H54 (cell line): ENCODE measurements around the gene ZDHHC24.
"Not testable (repeated sequence)": the region's sequence is repeated elsewhere in the genome, so short reads cannot be mapped to it uniquely, and the experiment has no call there.

Experiments used
- DNase-seq: peaks from one replicate; pipeline ENCODE4 v3.0.0; 2011; ENCODE audit warnings: low spot score, mixed read lengths; ENCODE audit not compliant: insufficient read length
- FAIRE-seq: peaks from 3 replicates; lab custom pipeline; 2011; peaks lifted over from hg19 to GRCh38; lab: Jason Lieb, UNC
- POLR2A ChIP-seq: IDR thresholded peaks from 2 replicates; pipeline ENCODE4 v1.6.1; 2011; ENCODE audit warnings: low read depth, mild to moderate bottlenecking, low read length

Gene ZDHHC24

DNA sequence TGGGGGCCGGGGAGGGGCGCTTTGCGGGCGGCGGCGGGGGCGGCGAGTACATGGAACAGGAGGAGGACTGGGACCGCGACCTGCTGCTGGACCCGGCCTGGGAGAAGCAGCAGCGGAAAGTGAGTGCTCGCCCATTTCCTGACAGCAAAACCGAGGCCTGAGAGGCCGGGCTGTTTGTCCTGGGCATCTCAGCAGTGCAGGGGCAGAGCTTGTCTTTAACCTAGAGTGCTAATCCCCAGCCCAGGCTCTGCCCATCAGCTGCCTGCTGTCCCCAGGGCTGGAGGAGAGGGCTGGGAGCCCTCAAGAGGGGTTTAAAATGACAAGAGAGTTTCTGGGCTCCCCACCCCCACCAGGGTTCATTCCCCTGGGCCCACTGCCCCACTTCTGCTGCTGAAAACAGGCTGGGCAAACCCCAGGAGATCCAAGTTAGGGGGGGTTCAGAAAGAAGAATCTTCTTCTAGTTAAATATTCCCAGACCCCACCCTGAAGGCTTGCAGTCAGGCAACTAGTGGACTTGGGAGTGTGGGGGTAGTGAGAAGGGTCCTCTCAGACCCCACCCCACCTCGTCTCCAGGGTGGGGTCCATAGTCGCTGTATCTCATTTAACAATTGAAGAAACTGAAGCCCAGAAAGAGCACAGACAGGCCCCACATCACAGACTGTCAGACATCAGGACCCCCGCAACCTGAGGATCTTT is 1.3 kb upstream of the ZDHHC24 start:
- no peak for TF ChIP-seq POLR2A
- FAIRE-seq (no peak), DNase-seq (no peak)

DNA sequence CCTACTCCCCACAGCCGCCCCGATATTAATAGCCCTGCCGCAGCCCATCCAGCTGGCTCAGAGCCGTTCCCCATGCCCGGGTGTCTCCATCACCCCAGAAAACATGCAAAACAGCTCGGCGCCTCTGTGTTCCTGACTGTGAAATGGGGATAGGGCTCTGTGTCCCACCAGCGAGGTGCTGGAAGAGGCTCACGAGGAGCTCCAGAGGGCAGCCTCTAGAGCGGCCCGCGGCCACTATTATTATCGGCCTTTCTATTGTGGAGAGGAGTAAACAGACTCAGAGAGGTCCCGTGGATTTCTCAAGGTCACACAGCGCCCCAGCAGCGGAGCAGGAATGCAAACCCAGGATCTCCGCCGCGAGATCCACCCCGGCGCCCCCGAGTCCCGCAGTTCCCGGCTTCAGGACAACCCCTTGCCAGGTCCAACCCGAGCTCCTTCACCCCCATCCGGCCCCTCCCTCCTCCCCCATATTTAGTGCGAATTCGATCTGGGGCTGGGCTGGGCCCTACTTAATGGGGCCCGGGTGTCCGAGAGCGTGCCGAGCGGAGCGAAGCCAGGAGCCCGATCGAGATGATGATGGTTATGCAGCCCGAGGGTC is 619 bp upstream of the ZDHHC24 start, which contains the start of gene ACTN3:
TSS of gene ACTN3 (plus strand) at position 536 of the 598 bp plus-strand sequence. CDS start at position 571, 35 bp downstream.
- FAIRE-seq (no peak), DNase-seq (no peak)
- TF ChIP-seq POLR2A: no peak

DNA sequence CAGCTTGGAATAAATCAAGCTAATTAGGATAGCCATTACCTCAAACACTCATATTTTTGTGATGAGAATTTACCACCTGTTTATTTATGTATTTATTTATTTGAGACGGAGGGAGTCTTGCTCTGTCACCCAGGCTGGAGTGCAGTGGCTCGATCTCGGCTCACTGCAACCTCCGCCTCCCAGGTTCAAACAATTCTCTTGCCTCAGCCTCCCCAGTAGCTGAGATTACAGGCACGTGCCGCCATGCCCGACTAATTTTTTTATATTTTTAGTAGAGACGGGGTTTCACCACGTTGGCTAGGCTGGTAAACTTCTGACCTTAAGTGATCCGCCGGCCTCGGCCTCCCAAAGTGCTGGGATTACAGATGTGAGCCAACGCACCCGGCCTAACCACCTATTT is 896 bp downstream of the ZDHHC24 start:
- FAIRE-seq, DNase-seq: not testable (repeated sequence)

GRCh38 chr11:66543263-66544107 is 2.4 kb downstream of the ZDHHC24 start:
- DNase-seq (no peak), FAIRE-seq (no peak)
- no peak for TF ChIP-seq POLR2A

DNA sequence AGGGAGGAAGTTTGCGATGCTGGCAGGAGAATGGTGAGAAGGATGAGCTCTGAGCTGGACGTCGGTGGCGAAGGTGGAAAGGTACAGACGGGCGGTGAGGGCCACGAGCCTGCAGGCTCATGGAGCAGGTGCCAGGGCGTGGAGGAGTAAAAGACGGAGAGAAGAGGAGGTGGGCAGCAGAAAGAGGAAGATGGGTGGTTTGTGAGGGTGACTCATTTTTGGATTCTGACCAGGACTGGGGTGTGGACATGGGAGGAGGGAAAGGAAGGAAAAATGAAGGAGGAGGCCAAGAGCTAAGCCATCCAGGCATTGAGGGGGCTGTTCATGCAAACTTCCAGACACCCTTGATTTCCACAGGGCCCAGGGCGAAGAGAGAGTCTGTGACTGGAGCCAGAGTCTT is 3.5 kb downstream of the ZDHHC24 start:
- FAIRE-seq (no peak), DNase-seq (no peak)
- no peak for TF ChIP-seq POLR2A

DNA sequence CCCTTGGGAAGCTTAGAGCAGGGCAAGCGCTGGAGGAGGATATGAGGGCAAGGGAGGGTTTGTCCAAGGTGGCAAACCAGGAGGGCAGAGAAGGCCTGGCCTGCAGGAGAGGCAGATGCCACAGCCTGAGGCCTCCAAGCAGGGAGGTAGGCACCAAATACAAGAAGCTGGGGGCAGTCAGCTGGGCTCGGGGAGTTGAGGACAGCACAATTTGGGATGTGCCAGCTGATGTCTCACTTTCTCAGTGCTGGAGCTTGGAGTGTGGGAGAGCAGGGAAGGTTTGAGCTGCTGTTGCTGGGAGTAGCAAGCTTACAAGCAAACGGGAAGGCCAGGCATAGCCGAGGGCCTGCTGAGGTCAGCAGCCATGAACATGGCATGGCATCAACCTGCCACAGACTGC is 4.0 kb downstream of the ZDHHC24 start:
- DNase-seq (no peak), FAIRE-seq (no peak)
- TF ChIP-seq POLR2A: no peak

DNA sequence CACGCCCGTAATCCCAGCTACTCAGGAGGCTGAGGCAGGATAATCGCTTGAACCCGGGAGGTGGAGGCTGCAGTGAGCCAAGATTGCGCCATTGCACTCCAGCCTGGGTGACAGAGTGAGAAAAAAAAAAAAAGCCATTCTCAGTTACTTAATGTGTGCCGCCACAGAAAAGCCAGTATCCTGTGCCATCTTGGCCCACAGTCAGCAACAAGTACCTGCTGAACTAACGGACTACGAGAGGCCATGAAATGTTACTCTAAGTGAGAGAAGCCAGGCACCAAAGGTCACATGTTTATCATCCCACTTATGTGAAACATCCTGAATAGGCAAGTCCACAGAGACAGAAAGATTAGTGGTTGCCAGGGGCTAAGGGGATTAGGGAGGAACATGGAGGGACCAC is 5.2 kb downstream of the ZDHHC24 start:
- FAIRE-seq, DNase-seq: not testable (repeated sequence)

GRCh38 chr11:66539870-66540213 is 6.0 kb downstream of the ZDHHC24 start:
- no peak for TF ChIP-seq POLR2A
- no peak for FAIRE-seq
- no peak for DNase-seq

- no peak for FAIRE-seq
- DNase-seq: no peak
- no peak for TF ChIP-seq POLR2A
Observed at GRCh38 chr11:66539170-66539869, 6.5 kb downstream of the ZDHHC24 start.

GRCh38 chr11:66532784-66533183 is 13.1 kb downstream of the ZDHHC24 start:
- FAIRE-seq (no peak), DNase-seq (no peak)
- TF ChIP-seq POLR2A: no peak

DNA sequence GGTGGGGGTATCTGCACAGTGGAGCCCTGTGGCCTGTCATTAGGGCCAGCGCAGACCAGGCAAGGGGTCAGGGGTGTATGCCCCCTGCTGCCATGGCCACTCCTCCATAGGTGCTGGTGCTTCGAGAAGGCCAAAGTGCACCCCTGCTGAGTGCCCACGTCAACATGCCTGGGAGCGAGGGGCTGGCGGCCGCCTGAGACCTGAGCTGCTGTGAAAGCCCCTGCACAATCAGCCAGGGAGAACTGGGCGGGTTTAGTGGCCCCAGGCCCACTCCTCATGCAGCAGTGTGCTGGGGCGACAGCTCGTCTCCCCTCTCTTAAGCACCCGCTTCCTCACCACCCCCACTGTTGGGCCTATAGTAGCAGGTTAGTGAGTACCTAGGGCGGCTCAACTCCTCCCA is 14.0 kb downstream of the ZDHHC24 start:
- DNase-seq (no peak), FAIRE-seq (no peak)
- TF ChIP-seq POLR2A: no peak

DNA sequence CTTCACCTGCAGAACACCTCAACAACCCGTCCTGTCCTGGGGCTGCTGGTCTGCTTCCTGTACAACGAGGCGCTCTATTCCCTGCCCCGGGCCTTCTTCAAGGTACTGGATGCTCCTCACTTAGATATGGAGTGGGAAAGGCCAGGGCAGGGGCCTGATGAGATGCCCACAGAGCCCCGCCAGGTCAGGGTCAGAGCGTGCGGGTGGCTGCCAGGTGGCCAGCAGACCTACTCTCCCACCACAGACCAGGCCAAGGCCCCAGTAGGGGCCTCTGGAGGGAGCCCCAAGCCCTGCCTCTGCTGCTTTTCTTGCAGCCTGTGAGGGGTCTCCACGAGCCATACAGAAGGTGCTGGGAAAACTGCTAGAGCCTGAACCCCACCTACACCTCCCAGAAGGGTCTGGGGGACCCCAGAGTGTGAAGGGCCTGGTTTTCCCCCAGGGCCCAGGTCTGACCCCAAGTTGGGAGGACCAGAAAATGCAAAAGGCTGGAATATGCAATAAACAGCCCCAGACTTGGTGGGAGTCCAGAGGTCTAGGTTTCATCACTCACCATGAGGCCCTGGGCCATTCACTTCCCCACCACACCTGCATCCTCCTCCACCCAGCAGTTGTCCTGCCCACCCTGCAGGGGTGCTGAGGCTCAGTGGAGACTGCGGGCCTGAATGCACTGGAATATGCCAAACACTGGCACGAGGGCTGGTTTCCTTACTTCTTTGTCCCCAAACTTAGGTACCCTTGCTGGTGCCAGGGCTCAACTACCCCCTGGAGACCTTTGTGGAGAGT is 14.7 kb downstream of the ZDHHC24 start:
- FAIRE-seq: no peak

DNA sequence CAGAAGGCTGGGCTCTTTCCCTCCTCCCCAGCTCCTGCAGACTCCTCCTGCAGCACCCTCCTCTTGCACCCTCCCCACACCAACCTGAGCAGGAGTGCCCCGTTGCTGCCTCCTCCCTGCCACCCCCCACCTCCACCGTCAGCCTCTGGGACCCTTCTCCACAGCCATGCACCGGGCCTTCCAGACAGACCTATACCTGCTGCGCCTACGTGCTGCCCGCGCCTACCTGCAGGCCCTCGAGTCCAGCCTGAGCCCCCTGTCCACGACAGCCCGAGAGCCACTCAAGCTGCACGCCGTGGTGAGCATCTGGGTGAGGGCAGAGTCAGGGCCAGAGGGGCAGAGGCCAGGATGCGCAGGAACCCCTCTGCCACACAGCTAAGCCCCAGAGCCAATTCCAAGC is 16.2 kb downstream of the ZDHHC24 start:
- no peak for TF ChIP-seq POLR2A
- FAIRE-seq (no peak), DNase-seq (no peak)

More for the DNA sequence above, 14.7 kb downstream of the ZDHHC24 start:
- TF ChIP-seq POLR2A: no peak
- no peak for DNase-seq
